ENCODE data around the gene SULT2B1. TPM values are rescaled to one million over a fixed set of nuclear protein-coding genes. Genes with fewer than 3 reads are reported as not detected.

Gene SULT2B1
- total and polyA plus RNA-seq, 2 experiments from 2014 or later = 0.20 TPM; not detected in 1

- no peak overlapping the region for H3K4me3 ChIP-seq
- no peaks in the 10 kb centered on the region for H3K36me3 ChIP-seq
- no peak for TF ChIP-seq CTCF (IDR thresholded peaks at IDR 0.05; ENCODE audit: low read depth, low read length)
- no peak for DNase-seq (ENCODE audit: low read depth in 1 of 2, low spot score in 1 of 2)
- peaks cover 12% of the 10 kb centered on the region for H3K4me1 ChIP-seq (ENCODE audit: low read depth)
- no peaks in the 10 kb centered on the region for H3K27me3 ChIP-seq
- no peak overlapping the region for H3K27ac ChIP-seq
- no peaks in the 10 kb centered on the region for H3K9me3 ChIP-seq (ENCODE audit: low read depth)
These were observed 80.7 kb downstream of the SULT2B1 start for GRCh38 chr19:48632692-48633147.

GRCh38 chr19:48633148-48634035 lies 81.4 kb downstream of the SULT2B1 start:
- DNase-seq (ENCODE audit: low read depth in 1 of 2, low spot score in 1 of 2) = no peak
- TF ChIP-seq CTCF (IDR thresholded peaks at IDR 0.05; ENCODE audit: low read depth, low read length) = no peak
- Histone ChIP-seq H3K36me3 (no peaks in the 10 kb centered on the region), H3K27me3 (no peaks in the 10 kb centered on the region), H3K27ac (no peak overlapping the region), H3K4me1 (ENCODE audit: low read depth) (peaks cover 12% of the 10 kb centered on the region), H3K9me3 (ENCODE audit: low read depth) (no peaks in the 10 kb centered on the region), H3K4me3 (no peak overlapping the region)

GRCh38 chr19:48634036-48634342 lies 82.0 kb downstream of the SULT2B1 start:
- Histone ChIP-seq H3K36me3 (no peaks in the 10 kb centered on the region), H3K27me3 (no peaks in the 10 kb centered on the region), H3K27ac (no peak overlapping the region), H3K9me3 (ENCODE audit: low read depth) (no peaks in the 10 kb centered on the region), H3K4me3 (no peak overlapping the region), H3K4me1 (ENCODE audit: low read depth) (peaks cover 16% of the 10 kb centered on the region)
- TF ChIP-seq CTCF (IDR thresholded peaks at IDR 0.05; ENCODE audit: low read depth, low read length) = no peak
- DNase-seq (ENCODE audit: low read depth in 1 of 2, low spot score in 1 of 2) = no peak

GRCh38 chr19:48634424-48635262 lies 82.7 kb downstream of the SULT2B1 start:
- Histone ChIP-seq H3K4me3 (peak overlapping the region; percentile 5), H3K36me3 (no peaks in the 10 kb centered on the region), H3K4me1 (ENCODE audit: low read depth) (peaks cover 16% of the 10 kb centered on the region)

More at GRCh38 chr19:48634424-48635262, 82.7 kb downstream of the SULT2B1 start:
- H3K9me3 ChIP-seq (ENCODE audit: low read depth) = no peaks in the 10 kb centered on the region
- peak overlapping the region; percentile 46 for H3K27ac ChIP-seq
- no peak for TF ChIP-seq CTCF (IDR thresholded peaks at IDR 0.05; ENCODE audit: low read depth, low read length)
- DNase-seq (ENCODE audit: low read depth in 1 of 2, low spot score in 1 of 2) = peak; percentile 98 to 99
- H3K27me3 ChIP-seq = no peaks in the 10 kb centered on the region
